Neural progenitor cell (in vitro differentiated cells): Measurements from ENCODE around the gene FYN. TPM values are rescaled to one million over a fixed set of nuclear protein-coding genes. Genes with fewer than 3 reads are reported as not detected.

ENCODE experiments used
- DNase-seq: peaks from one replicate; pipeline ENCODE4 v3.0.0-alpha.2; 2016; ENCODE audit warnings: low spot score
- H2AFZ ChIP-seq: fragments of 200-600 bp; sonication (generic); replicated peaks from 2 replicates; pipeline ENCODE4 v1.6.1; 2016; ENCODE audit warnings: antibody characterized with exemption
- H3F3A ChIP-seq: fragments of 200-600 bp; sonication (generic); 2 replicates; pipeline ENCODE4 v1.6.1; 2016; ENCODE audit warnings: antibody characterized with exemption, low read depth
- H3K27ac ChIP-seq: fragments of 200-600 bp; sonication (generic); 2 replicates; pipeline ENCODE4 v1.5.1; 2016; ENCODE audit warnings: mild to moderate bottlenecking
- H3K27me3 ChIP-seq: fragments of 200-600 bp; sonication (generic); 2 replicates; pipeline ENCODE4 v1.6.1; 2016; ENCODE audit warnings: mild to moderate bottlenecking, moderate library complexity
- H3K36me3 ChIP-seq: fragments of 200-600 bp; sonication (generic); 2 replicates; pipeline ENCODE4 v1.5.1; 2016
- H3K4me1 ChIP-seq: fragments of 200-600 bp; sonication (generic); 2 replicates; pipeline ENCODE4 v1.6.1; 2016; ENCODE audit warnings: mixed run types
- H3K4me2 ChIP-seq: fragments of 200-600 bp; sonication (generic); 2 replicates; pipeline ENCODE4 v1.6.1; 2016
- H3K4me3 ChIP-seq: fragments of 200-600 bp; sonication (generic); 2 replicates; pipeline ENCODE4 v1.5.1; 2016
- H3K79me2 ChIP-seq: fragments of 200-600 bp; sonication (generic); 2 replicates; pipeline ENCODE4 v1.6.1; 2016; ENCODE audit warnings: low read depth
- H3K9ac ChIP-seq: fragments of 200-600 bp; sonication (generic); 2 replicates; pipeline ENCODE4 v1.6.1; 2016
- H3K9me3 ChIP-seq: fragments of 200-600 bp; sonication (generic); 2 replicates; pipeline ENCODE4 v1.5.1; 2016; ENCODE audit warnings: low read depth
- H4K20me1 ChIP-seq: fragments of 200-600 bp; sonication (generic); 2 replicates; pipeline ENCODE4 v1.6.1; 2016; ENCODE audit warnings: low read depth
- H3K27ac Mint-ChIP-seq: 3 replicates; pipeline ENCODE4 v1.8.0; 2021; ENCODE audit warnings: mixed read lengths
- H3K27me3 Mint-ChIP-seq: 2 replicates; pipeline ENCODE4 v1.8.0; 2022; ENCODE audit warnings: low read depth, mild to moderate bottlenecking, inconsistent platforms, moderate library complexity, mixed read lengths; ENCODE audit not compliant: insufficient read depth
- H3K36me3 Mint-ChIP-seq: 3 replicates; pipeline ENCODE4 v1.8.0; 2021; ENCODE audit warnings: mixed read lengths
- H3K4me1 Mint-ChIP-seq: 3 replicates; pipeline ENCODE4 v1.8.0; 2021; ENCODE audit warnings: mixed read lengths
- H3K4me3 Mint-ChIP-seq: 3 replicates; pipeline ENCODE4 v1.8.0; 2021; ENCODE audit warnings: mild to moderate bottlenecking, moderate library complexity, mixed read lengths
- H3K9me3 Mint-ChIP-seq: 3 replicates; pipeline ENCODE4 v1.8.0; 2020; ENCODE audit warnings: mixed read lengths
- CTCF ChIP-seq: fragments of 200-600 bp; sonication (generic); IDR thresholded peaks from 2 replicates; pipeline ENCODE4 v1.5.1; 2017; ENCODE audit warnings: antibody characterized with exemption, mild to moderate bottlenecking
- EZH2 ChIP-seq: fragments of 200-600 bp; sonication (generic); IDR thresholded peaks from 2 replicates; pipeline ENCODE4 v1.6.1; 2017; ENCODE audit warnings: antibody characterized with exemption, mild to moderate bottlenecking, moderate library complexity
- EZH2phosphoT487 ChIP-seq: fragments of 200-600 bp; sonication (generic); IDR thresholded peaks from 2 replicates; pipeline ENCODE4 v1.6.1; 2017; ENCODE audit warnings: antibody characterized with exemption
- total RNA-seq: library from RNA; depleted of rRNA; stranded (reverse); fragments of >200 nt; gene quantifications from 2 replicates; pipeline ENCODE4 v1.2.3, GENCODE V29; 2015; ENCODE audit warnings: low replicate concordance

FYN gene
- total RNA-seq, 1 donor from 2014 or later: 167 TPM

GRCh38 chr6:111800259-111800765 is 72.9 kb downstream of the FYN start:
- Histone ChIP-seq H3K27ac (no peak overlapping the region), H3K4me1 (peaks cover 8% of the 10 kb centered on the region), H4K20me1 (peaks cover 11% of the 10 kb centered on the region), H2AFZ (no peak overlapping the region), H3K27me3 (no peaks in the 10 kb centered on the region), H3K9me3 (no peaks in the 10 kb centered on the region), H3K79me2 (peaks cover 7% of the 10 kb centered on the region), H3F3A (no peaks in the 10 kb centered on the region), H3K36me3 (no peaks in the 10 kb centered on the region), H3K9ac (no peak overlapping the region), H3K4me2 (no peak overlapping the region), H3K4me3 (no peak overlapping the region)
- H3K4me1 Mint-ChIP-seq: peaks cover 37% of the 10 kb centered on the region
- no peak overlapping the region for H3K4me3 Mint-ChIP-seq
- no peak for DNase-seq
- H3K27ac Mint-ChIP-seq: peak overlapping the region; percentile 6
- no peak for TF ChIP-seq EZH2phosphoT487
- no peak for TF ChIP-seq EZH2
- no peak for TF ChIP-seq CTCF
- H3K9me3 Mint-ChIP-seq: no peaks in the 10 kb centered on the region
- H3K36me3 Mint-ChIP-seq: peaks cover 13% of the 10 kb centered on the region
- no peaks in the 10 kb centered on the region for H3K27me3 Mint-ChIP-seq

GRCh38 chr6:111799576-111800258 is 73.5 kb downstream of the FYN start:
- Mint-ChIP-seq H3K4me3 (no peak overlapping the region), H3K9me3 (no peaks in the 10 kb centered on the region), H3K27me3 (peaks cover 1% of the 10 kb centered on the region), H3K36me3 (peaks cover 13% of the 10 kb centered on the region), H3K27ac (peak overlapping the region; percentile 6), H3K4me1 (peaks cover 37% of the 10 kb centered on the region)
- Histone ChIP-seq H3K9me3 (no peaks in the 10 kb centered on the region), H3F3A (no peaks in the 10 kb centered on the region), H4K20me1 (peaks cover 11% of the 10 kb centered on the region), H3K4me2 (no peak overlapping the region), H3K27ac (no peak overlapping the region), H3K4me1 (peaks cover 14% of the 10 kb centered on the region), H2AFZ (no peak overlapping the region), H3K79me2 (peaks cover 7% of the 10 kb centered on the region), H3K27me3 (no peaks in the 10 kb centered on the region), H3K9ac (no peak overlapping the region), H3K36me3 (no peaks in the 10 kb centered on the region), H3K4me3 (no peak overlapping the region)
- peak; percentile 15 for DNase-seq
- TF ChIP-seq EZH2: no peak
- peak; percentile 40 for TF ChIP-seq CTCF

- Mint-ChIP-seq H3K4me1 (peaks cover 45% of the 10 kb centered on the region), H3K27ac (no peak overlapping the region), H3K36me3 (peaks cover 18% of the 10 kb centered on the region), H3K4me3 (no peak overlapping the region), H3K9me3 (no peaks in the 10 kb centered on the region), H3K27me3 (peaks cover 4% of the 10 kb centered on the region)
- Histone ChIP-seq H3K36me3 (no peaks in the 10 kb centered on the region), H2AFZ (no peak overlapping the region), H4K20me1 (peaks cover 11% of the 10 kb centered on the region), H3K4me2 (no peak overlapping the region), H3K9me3 (no peaks in the 10 kb centered on the region), H3K9ac (no peak overlapping the region), H3K4me1 (peaks cover 14% of the 10 kb centered on the region), H3K27me3 (no peaks in the 10 kb centered on the region), H3K4me3 (no peak overlapping the region), H3K79me2 (peaks cover 9% of the 10 kb centered on the region), H3K27ac (no peak overlapping the region), H3F3A (no peaks in the 10 kb centered on the region)
- DNase-seq: no peak
- TF ChIP-seq EZH2 (no peak), EZH2phosphoT487 (no peak), CTCF (no peak)
Measured at GRCh38 chr6:111798281-111798725, 74.9 kb downstream of the FYN start.
